ENCODE results near the gene HSD17B14.
"Not testable (repeated sequence)": the region's sequence is repeated elsewhere in the genome, so short reads cannot be mapped to it uniquely, and the experiment has no call there.

The HSD17B14 gene

GRCh38 chr19:48836089-48837017 is at the start of gene HSD17B14:
Gene HSD17B14, minus strand, starts transcription at chr19:48836491. Its CDS starts 80 bp downstream, at chr19:48836411.
- FAIRE-seq, result no peak
- TF ChIP-seq CTCF (IDR thresholded peaks at IDR 0.05; ENCODE audit: insufficient read depth, missing control alignments), result no peak
- no peak for DNase-seq (ENCODE audit: insufficient read length, low spot score)

- no peak for TF ChIP-seq CTCF (IDR thresholded peaks at IDR 0.05; ENCODE audit: insufficient read depth, missing control alignments)
- FAIRE-seq (no peak), DNase-seq (ENCODE audit: insufficient read length, low spot score) (no peak)
Observed at GRCh38 chr19:48883726-48884125, 47.4 kb upstream of the HSD17B14 start.

GRCh38 chr19:48881741-48882657 is 45.7 kb upstream of the HSD17B14 start:
- no peak for FAIRE-seq
- DNase-seq (ENCODE audit: insufficient read length, low spot score), result no peak
- TF ChIP-seq CTCF (IDR thresholded peaks at IDR 0.05; ENCODE audit: insufficient read depth, missing control alignments), result no peak

GRCh38 chr19:48879696-48880095 is 43.4 kb upstream of the HSD17B14 start:
- DNase-seq (ENCODE audit: insufficient read length, low spot score); FAIRE-seq: not testable (repeated sequence)

- no peak for FAIRE-seq
- no peak for DNase-seq (ENCODE audit: insufficient read length, low spot score)
- TF ChIP-seq CTCF (IDR thresholded peaks at IDR 0.05; ENCODE audit: insufficient read depth, missing control alignments), result no peak
Observed at GRCh38 chr19:48879025-48879637, 42.8 kb upstream of the HSD17B14 start.

- FAIRE-seq (no peak), DNase-seq (ENCODE audit: insufficient read length, low spot score) (no peak)
- no peak for TF ChIP-seq CTCF (IDR thresholded peaks at IDR 0.05; ENCODE audit: insufficient read depth, missing control alignments)
Observed at GRCh38 chr19:48878196-48879024, 42.1 kb upstream of the HSD17B14 start.
